NCI-H82 treated with DMSO at 0.1 percent for 48 hours (cell line): Measurements from ENCODE around the gene GLYATL3.
"Not testable (repeated sequence)": the region's sequence is repeated elsewhere in the genome, so short reads cannot be mapped to it uniquely, and the experiment has no call there.

Source experiments
- DNase-seq: peaks from one replicate; lab custom pipeline; 2025; ENCODE audit not compliant: unreplicated experiment; lab: John Stamatoyannopoulos, UW

Gene GLYATL3

DNA sequence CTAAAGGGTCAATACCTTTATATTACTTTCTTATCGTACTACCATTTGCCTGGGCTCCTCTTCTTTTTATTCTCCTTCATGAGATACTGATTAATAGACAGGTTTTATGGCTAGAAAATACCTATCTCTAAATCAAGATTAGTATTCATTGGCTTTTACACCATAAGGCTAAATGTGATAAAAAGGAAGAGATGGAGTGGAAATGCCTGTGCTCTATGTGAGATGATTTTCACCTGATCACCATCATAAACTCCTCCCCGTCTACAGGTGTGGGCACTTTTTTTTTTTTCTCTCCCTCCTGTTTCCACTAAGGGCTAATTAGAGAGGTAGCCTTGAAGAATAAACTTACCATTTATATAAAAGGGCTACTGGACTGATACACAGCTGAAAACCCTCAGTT, at the start of gene GLYATL3:
TSS of gene GLYATL3 (plus strand) at position 301 of the 400 bp plus-strand sequence. CDS start 12,068 bp downstream, outside the sequence.
- DNase-seq, result no peak

DNA sequence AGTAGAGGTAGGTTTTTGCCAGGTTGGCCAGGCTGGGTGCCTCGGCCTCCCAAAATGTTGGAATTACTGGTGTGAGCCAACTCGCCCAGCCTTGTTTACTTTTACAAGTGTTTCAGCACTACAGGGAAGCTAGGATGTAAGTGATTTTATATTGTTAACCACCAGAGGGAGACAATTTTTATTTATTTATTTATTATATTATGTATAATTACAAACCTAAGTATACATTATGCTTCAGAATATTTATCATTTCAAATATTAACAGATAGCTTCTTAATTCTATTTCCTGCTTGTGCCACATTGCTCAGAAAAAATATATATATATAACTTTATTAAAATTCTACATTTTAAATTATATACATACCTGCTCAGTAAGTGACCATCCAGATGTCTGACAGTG, 46.5 kb upstream of the GLYATL3 start:
- no peak for DNase-seq

DNA sequence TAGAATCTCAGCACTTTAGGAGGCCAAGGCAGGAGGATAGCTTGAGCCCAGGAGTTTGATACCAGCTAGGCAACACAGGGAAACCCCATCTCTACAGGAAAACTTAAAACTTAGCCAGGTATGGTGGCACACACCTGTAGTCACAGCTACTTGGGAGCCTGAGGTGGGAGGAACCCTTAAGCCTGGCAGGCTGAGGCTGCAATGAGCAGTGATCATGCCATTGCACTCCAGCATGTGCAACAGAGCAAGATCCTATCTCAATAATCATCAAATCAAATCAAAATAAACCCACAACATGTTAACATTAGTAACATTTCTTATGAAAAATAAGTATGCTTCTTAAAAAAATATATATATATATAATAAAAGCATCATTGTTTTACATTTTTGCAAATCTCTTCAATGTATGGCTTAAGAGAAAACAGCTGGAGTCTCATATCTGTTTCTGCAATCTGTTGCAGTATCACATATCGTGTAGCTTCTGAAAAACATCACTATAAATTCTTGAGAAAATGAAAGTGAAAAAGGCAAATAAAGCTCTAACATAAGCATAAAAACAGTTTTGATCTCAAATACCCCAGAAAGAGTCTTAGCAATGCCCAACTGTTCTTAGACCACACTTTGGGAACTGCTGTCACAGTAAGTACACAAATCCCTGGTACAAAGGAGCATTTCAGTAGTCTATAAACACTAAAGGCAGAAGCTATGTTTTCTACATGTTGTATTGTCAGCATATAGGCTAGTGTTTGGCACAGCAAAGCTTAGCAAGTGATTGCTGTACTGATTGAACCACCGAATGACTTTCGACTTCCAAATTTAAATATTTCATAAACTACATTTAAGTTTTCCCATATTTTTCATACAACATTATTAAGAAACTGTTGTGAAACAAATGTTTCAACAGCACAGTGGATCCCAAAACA, 44.7 kb upstream of the GLYATL3 start:
- DNase-seq, result no peak

DNA sequence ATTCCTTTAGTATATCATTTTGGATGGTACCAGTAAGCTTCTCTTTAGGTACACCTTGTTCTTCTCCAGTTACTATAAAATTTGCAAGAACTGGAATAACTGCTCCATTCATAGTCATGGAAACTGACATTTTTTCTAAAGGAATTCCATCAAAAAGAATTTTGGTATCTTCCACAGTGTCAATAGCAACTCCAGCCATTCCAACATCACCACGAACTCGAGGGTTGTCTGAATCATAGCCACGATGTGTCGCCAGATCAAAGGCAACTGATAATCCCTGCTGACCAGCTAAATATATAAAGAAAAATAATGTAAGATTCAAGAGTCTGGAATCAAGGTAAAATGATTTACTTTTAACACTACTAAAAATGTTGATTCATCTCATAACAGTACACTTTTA, 42.0 kb upstream of the GLYATL3 start:
- no peak for DNase-seq

DNA sequence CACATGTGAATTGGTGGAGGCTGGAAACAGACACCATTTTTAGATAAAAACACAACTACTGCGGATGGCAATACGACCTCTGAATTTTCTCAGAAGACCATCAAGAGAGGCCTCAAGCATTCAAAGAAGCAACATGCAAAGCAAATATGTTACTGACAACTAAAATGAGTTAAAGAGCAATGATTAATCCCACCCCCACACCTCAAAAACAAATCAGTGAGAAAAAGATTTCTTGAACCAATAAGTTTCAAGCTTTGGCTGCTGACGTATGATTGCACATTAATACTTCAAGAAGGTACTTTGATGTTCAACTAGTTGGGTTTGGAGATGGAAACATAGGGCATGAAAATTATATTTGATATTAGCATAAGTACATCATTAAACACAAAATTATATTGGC, 37.7 kb upstream of the GLYATL3 start:
- DNase-seq, result no peak

DNA sequence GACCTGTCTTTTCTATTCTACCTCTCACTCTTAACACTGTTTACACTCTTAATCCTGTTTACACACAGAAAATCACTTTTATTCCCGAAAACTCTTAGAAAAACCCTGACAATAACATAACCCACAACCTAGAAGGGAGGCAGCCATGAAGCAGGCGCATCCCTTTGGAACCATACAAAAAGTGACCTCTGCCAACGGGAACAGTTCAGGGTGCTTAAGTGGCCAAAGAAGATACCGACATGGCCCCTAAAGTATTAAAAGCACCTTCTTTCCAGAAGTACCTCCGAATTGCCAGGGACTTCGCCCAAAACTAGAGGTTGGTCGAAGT, 37.2 kb upstream of the GLYATL3 start:
- no peak for DNase-seq

DNA sequence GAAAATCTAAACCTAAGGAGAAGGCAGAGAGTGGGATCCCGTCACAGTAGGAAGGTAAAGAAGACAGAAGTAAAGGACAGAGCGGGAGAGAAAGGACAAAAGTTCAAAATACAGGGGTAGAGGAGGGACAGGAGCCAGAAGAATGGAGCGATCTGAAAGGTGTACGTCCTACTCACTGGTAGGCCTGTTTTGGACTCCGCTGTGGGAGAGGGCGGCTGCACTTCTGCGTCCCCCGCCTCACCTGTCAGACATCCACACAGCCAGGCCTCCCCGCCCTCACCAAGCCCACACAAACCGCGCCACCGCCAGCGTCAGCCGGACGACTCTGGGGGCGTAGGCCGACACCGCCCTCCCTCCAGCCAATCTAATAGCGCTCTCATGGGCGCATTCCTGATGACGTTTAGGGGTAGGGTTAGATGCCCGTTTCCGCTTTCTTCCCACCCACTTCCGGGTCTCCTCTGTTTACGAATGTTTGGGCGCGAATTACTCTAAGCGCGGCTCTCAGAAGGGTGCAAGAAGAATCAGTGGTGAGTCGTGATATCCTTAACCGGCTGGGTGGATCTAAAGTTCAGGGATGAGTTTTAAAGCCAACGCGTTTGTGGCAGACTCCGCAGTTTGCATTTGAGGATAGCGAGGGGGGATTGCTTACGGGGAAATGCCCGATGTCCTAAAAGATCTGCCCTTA, 36.7 kb upstream of the GLYATL3 start, which contains the start of the genes CENPQ and MMUT:
TSS of gene CENPQ (plus strand) at position 444 of the 685 bp plus-strand sequence. CDS start 6,807 bp downstream, outside the sequence.
TSS of gene MMUT (minus strand) at position 327 of the 685 bp plus-strand sequence. CDS start 3,787 bp downstream, outside the sequence.
- peak; percentile 89 for DNase-seq

DNA sequence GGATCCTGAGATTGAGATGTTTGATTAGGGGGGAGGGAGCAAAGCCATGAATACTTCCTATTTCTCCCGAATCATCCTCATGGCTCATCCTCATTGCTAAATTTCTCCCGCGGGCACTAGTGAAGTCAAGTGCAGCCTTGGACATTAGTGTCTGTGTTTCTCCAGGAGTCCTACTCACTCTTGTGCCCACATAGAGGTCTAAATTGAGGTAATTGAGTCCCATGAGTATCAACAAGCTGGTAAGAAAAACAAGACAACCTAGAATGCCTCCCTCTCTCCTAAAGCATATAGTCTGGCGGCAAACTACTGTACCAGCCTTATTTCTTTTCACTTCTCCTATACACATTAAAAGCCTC, 36.1 kb upstream of the GLYATL3 start:
- DNase-seq, result no peak

DNA sequence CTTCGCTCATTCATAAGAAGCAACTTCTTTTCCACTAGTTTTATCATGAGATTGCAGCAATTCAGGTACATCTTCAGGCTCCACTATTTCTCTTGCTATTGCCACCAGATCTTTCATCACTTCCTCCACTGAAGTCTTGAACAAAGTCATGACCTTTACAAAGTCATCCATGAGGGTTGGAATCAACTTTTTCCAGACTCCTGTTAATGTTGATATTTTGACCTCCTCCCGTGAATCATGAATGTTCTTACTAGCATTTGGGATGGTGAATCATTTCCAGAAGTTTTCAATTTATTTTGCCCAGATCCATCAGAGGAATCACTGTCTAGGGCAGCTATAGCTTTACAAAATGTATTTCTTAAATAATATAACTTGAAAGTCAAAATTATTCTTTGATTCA, 35.0 kb upstream of the GLYATL3 start:
- DNase-seq, result no peak

DNA sequence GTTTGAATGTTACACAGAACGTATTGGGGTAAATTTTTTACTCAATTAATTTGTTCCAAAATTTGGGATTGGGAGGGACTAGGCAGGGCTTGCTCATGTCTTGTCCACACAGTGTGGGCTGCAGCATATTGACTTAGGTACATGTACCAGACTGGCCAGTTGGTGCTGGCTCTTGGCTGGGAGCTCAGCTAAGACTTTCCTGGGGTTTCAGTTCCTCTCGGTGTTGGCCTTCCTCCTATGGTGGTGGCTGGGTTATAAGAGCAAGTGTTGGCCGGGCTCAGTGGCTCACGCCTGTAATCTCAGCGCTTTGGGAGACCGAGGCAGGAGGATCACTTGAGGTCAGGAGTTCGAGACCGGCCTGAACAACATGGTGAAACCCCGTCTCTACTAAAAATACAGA, 31.7 kb upstream of the GLYATL3 start:
- no peak for DNase-seq

DNA sequence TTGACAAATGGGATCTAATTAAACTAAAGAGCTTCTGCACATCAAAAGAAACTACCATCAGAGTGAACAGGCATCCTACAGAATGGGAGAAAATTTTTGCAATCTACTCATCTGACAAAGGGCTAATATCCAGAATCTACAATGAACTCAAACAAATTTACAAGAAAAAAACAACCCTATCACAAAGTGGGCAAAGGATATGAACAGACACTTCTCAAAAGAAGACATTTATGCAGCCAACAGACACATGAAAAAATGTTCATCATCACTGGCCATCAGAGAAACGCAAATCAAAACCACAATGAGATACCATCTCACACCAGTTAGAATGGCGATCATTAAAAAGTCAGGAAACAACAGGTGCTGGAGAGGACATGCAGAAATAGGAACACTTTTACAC, 23.2 kb upstream of the GLYATL3 start:
- not testable (repeated sequence) for DNase-seq

DNA sequence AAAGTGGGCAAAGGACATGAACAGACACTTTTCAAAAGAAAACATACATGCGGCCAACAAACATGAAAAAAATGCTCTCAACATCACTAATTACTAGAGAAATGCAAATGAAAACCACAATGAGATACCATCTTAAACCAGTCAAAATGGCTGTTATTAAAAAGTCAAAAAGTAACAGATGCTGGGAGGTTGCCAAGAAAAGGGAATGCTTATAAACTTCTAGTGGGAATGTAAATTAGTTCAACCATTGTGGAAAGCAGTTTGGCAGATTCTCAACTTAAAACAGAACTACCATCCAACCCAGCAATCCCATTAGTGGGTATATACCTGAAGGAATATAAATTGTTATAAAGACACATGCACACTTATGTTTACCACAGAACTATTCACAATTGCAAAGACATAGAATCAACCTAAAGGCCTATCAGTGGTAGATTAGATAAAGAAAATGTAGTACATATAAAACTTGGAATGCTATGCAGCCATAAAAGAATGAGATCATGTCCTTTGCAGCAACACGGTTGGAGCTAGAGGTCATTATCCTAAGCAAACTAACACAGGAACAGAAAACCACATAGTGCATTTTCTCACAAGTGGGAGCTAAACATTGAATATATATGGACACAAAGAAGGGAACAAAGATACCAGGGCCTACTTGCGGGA, 20.3 kb upstream of the GLYATL3 start:
- DNase-seq, result no peak

DNA sequence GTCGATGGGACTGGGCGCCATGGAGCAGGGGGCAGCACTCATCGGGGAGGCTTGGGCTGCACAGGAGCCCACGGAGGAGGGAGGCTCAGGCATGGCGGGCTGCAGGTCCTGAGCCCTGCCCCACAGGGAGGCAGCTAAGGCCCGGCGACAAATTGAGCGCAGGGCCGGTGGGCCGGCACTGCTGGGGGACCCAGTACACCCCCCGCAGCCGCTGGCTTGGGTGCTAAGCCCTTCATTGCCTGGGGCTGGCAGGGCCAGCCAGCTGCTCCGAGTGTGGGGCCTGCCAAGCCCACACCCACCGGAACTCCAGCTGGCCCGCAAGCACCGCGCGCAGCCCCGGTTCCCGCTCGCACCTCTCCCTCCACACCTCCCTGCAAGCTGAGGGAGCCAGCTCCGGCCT, 17.9 kb upstream of the GLYATL3 start:
- not testable (repeated sequence) for DNase-seq

DNA sequence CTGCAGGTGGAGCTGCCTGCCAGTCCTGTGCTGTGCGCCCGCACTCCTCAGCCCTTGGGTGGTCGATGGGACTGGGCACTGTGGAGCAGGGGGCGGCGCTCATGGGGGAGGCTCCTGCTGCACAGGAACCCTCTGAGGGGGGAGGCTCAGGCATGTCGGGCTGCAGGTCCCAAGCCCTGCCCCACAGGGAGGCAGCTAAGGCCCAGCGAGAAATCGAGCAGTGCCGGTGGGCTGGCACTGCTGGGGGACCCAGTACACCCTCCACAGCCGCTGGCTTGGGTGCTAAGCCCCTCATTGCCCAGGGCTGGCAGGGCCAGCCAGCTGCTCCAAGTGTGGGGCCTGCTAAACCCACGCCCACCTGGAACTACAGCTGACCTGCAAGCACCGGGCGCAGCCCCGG, 16.3 kb upstream of the GLYATL3 start:
- not testable (repeated sequence) for DNase-seq

DNA sequence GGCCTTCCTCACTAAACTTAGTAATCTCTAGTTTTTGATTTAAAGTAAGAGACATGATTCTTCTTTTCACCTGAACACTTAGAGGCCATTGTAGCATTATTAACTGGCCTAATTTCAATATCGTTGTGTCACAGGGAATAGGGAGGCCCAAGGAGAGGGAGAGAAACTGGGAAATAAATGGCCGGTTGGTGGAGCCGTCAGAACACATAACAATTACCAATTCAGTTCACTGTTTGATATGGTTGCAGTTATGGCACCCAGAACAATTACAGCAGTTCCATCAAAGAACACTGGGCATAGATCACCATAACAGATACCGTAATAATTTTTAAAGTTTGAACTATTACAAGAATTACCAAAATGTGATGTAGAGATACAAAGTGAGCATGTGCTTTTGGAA, 9.1 kb upstream of the GLYATL3 start:
- no peak for DNase-seq

DNA sequence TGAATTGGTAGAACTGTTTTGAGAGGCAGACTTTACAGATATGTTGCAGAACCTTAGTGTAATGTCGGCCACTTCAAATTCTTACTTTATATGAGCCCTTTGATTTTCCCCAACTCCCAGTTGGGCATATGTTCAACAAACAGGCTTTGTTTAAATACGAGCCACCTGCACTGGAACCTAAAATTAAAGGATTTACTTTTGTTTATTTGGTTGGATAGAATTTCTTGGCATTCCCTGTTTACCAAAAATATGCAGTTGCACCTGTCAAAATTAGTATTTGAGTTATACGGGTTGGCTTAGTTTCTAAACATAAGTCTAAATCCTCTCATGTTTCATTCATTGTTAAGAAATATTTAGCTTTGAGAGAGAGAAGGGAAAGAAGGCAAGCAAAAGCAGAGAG, 2.4 kb upstream of the GLYATL3 start:
- no peak for DNase-seq

DNA sequence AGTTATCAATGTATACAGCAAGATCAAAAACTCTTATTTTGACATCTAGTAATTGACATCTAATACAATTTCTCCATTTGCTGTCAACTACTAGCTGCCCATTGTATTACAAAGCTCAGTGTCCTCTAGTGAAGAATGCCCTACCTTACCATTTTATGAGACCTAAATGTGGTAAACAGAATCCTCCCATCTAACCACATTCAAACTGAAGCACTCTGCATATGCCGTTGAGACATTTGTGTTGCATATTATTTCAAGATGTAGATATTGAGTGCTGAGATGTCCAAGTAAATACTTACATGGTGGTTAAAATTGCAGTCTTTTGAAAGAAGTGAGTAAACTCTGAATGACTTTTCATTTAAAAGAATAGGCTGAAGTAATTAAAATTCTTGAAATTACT, 597 bp upstream of the GLYATL3 start:
- no peak for DNase-seq

DNA sequence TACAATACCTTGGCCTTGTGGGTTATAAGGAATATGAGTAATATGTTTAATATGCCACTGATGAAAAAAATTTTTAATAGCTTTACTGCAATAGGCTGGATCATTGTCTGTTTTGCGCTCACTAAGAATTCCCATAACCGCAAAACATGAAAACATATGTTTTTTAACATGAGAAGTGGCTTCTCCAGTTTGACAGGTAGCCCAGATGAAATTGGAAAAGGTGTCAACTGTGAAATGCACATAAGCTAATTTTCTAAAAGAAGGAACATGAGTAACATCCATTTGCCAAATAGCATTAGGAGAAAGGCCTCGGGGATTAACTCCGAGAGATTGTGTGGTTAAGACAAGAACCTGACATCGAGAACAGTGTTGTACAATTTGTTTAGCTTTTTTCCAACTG, 4.9 kb downstream of the GLYATL3 start:
- DNase-seq, result no peak

DNA sequence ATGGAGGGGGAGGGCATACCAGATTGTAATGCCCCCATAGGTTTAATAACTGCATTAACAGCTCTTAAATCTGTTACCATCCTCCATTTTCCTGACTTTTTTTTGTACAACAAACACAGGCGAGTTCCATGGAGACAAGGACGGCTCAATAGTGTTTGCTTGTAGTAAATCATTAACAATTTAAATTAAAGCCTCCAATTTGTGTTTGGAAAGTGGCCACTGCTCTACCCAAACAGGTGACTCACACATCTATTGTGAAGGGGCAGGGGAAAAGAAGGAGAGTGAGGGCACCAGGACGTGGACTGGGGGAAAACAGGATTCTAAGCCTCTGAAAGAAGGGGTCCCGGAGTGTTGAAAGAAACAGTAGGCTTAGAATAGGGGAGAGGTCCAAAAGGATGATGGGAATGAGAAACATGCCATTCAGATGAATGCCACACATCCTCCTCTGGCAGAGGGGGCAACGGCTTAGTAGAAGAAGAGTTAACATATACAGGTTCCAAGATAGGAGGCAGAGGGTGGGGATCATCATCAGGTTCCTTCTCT, 6.9 kb downstream of the GLYATL3 start:
- DNase-seq, result no peak

DNA sequence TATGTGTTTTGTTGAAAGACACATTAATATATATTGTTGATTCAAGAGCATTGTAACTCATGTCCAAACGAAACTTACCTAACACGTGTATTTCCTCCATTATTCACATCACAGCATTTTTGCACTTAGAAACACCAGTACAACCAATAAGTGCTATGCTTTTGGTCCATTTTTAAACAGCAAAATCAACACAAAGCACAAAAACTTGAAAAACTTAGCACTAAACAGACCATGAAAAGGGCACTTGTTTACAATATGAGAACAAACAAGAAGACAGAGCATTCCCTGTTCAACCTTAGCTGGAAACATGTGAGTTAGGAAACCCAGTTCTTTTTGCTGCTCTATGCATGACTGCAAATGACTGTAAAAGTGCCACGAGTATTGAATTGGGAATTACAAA, 9.6 kb downstream of the GLYATL3 start:
- no peak for DNase-seq

DNA sequence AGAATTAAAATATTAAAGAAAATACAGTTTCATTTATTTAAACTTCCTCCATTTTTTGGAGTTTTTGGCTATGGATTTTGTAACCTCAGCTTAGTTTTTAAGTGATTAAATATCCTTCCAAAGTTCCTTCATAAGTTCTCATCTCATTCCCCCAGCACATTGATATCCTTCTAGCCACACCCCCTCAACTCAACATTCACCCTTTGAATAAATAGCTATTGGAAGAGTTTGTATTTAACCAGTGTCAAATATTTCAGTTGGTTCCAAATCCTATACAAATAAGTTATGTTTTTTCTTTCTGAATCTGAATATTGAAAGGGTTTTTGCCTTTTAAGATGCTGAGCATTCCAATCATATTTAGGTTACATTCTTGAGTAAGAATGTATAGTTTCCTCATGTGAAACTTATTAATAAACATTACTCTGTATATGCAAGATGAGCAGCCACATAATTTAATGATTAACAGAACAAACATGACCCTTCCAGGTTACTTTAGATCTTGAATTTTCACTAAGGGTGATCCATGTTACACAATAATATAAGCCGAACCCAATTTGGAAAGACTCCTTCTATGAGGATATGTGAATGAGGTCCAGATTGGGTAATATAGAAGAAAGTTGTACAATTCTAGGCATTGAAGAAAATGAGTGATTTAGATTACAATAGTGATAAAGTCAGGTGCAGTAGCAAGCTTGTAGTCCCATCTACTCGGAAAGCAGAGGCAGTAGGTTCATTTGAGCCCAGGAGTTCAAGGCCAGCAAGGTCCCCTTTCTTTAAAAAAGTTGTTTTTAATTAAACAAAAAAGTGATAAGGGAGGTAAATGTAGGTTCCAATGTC, 13.6 kb downstream of the GLYATL3 start:
- DNase-seq, result no peak
